Memory B cell (primary cell): ENCODE measurements around the gene NPAT.
A peak's percentile ranks its signal among the peaks of the same experiment; 100 is the strongest.
"Not testable (repeated sequence)": the region's sequence is repeated elsewhere in the genome, so short reads cannot be mapped to it uniquely, and the experiment has no call there.

Source experiments
- ATAC-seq: fragments of 150-1000 bp; cut with Tn5 transposase; 2 replicates; pipeline ENCODE4 v1.10.0; 2021; ENCODE audit warnings: low read depth, mild to moderate bottlenecking, moderate library complexity
- DNase-seq, 2 donors: peaks; one replicate each; pipeline ENCODE4 v3.0.0; 2022; ENCODE audit warnings: low spot score in 2 of 2
- H3K27ac Mint-ChIP-seq: one replicate; pipeline ENCODE4 v1.8.0; 2022; ENCODE audit warnings: mild to moderate bottlenecking, moderate library complexity, mixed read lengths
- H3K27me3 Mint-ChIP-seq: one replicate; pipeline ENCODE4 v1.8.0; 2022; ENCODE audit warnings: mixed read lengths
- H3K36me3 Mint-ChIP-seq: one replicate; pipeline ENCODE4 v1.8.0; 2022; ENCODE audit warnings: mild to moderate bottlenecking, mixed read lengths
- H3K4me1 Mint-ChIP-seq: one replicate; pipeline ENCODE4 v1.8.0; 2022; ENCODE audit warnings: mixed read lengths
- H3K4me3 Mint-ChIP-seq: one replicate; pipeline ENCODE4 v1.8.0; 2022; ENCODE audit warnings: mild to moderate bottlenecking, moderate library complexity, mixed read lengths
- H3K9me3 Mint-ChIP-seq: one replicate; pipeline ENCODE4 v1.8.0; 2022; ENCODE audit warnings: mixed read lengths

The NPAT gene

DNA sequence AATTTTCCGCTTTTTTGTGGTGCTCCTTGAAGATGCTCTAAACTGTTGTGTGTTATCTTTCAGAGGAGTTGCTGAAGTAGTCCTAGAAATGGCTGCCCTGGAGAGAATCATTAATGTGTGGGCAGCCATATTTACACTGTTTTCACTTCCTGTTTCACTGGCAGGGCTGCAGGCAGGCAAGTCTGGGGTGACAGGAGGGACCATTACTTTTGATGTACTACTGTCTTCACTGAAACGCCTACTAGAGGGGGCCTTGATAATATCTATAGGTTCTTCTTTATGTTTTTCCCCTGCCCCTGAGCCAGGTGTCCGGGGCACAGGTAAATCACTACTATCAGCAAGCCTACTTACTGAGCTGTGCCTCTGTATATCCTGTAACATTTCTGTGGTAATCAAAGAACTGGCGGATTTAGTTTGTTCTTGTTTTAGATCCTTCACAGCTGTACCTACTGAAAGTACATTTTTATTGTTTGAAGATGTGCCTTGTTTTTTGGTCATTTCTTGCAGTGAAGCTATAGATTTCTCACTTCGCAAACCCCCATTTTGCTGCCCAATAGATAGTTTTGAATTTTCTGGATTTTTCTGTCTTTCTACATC lies 61.4 kb downstream of the NPAT start:
- Mint-ChIP-seq H3K4me1 (peaks cover 8% of the 10 kb centered on the region), H3K27me3 (no peaks in the 10 kb centered on the region), H3K27ac (peak overlapping the region; percentile 90), H3K9me3 (no peaks in the 10 kb centered on the region), H3K36me3 (peaks cover 10% of the 10 kb centered on the region), H3K4me3 (no peak overlapping the region)
- peak; percentile 100 for ATAC-seq
- peak; percentile 25 to 51 for DNase-seq

DNA sequence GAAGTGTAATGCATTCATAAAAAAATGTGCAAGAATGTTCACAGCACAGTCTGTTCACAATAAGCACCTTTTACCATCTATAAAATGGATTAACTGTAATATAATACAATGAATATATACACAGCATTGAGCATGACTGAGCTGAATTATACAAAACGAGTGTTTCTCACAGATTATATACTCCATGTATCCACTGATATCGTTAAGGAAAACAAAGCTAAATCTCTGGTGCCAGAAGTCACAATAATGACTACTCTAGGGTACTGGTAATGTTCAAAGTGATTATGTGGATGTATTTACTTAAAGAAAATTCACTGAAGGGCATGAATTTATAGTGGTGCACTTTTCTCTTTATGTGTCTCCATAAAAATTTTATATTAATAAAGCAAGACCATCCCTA lies 67.8 kb downstream of the NPAT start:
- ATAC-seq (no peak), DNase-seq (no peak)
- no peaks in the 10 kb centered on the region for H3K9me3 Mint-ChIP-seq
- peaks cover 14% of the 10 kb centered on the region for H3K36me3 Mint-ChIP-seq
- no peaks in the 10 kb centered on the region for H3K27me3 Mint-ChIP-seq
- H3K4me1 Mint-ChIP-seq, result no peaks in the 10 kb centered on the region
- H3K4me3 Mint-ChIP-seq, result no peak overlapping the region
- H3K27ac Mint-ChIP-seq, result no peak overlapping the region

DNA sequence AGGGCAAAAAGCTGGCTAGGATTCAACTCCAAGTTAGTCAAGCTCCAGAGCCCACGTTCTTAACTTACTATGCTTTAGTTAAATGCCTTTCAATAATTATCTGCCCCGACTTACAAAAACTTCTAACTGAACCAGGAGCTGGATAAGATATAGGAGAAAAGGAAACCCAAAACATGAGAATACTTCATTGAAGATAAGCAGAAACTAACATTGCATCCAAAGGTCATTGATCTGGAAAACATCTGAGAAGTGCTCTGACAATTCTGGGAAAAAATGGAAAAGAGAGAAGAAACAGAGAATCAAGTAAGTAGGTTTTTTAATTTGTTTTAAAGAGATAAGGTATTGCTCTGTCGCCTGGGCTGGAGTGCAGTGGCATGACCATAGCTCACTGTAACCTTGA lies 73.9 kb downstream of the NPAT start:
- H3K36me3 Mint-ChIP-seq, result peaks cover 20% of the 10 kb centered on the region
- H3K4me3 Mint-ChIP-seq, result no peak overlapping the region
- H3K27ac Mint-ChIP-seq, result peak overlapping the region; percentile 58
- ATAC-seq, result no peak
- no peaks in the 10 kb centered on the region for H3K27me3 Mint-ChIP-seq
- no peaks in the 10 kb centered on the region for H3K4me1 Mint-ChIP-seq
- H3K9me3 Mint-ChIP-seq, result no peaks in the 10 kb centered on the region
- DNase-seq, result no peak

DNA sequence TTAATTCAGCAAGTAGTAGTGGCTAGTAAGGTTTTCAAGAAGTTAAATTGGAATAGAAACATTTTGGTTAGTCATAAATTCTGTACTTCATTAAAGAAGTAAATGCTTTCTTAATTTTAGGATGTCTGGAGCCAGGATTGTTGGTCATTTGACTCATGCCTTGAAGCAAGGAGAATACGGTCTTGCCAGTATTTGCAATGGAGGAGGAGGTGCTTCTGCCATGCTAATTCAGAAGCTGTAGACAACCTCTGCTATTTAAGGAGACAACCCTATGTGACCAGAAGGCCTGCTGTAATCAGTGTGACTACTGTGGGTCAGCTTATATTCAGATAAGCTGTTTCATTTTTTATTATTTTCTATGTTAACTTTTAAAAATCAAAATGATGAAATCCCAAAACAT lies 75.3 kb downstream of the NPAT start:
- H3K36me3 Mint-ChIP-seq, result peaks cover 24% of the 10 kb centered on the region
- no peak for ATAC-seq
- H3K9me3 Mint-ChIP-seq, result no peaks in the 10 kb centered on the region
- no peak for DNase-seq
- no peak overlapping the region for H3K27ac Mint-ChIP-seq
- no peak overlapping the region for H3K4me3 Mint-ChIP-seq
- H3K27me3 Mint-ChIP-seq, result no peaks in the 10 kb centered on the region
- no peaks in the 10 kb centered on the region for H3K4me1 Mint-ChIP-seq

DNA sequence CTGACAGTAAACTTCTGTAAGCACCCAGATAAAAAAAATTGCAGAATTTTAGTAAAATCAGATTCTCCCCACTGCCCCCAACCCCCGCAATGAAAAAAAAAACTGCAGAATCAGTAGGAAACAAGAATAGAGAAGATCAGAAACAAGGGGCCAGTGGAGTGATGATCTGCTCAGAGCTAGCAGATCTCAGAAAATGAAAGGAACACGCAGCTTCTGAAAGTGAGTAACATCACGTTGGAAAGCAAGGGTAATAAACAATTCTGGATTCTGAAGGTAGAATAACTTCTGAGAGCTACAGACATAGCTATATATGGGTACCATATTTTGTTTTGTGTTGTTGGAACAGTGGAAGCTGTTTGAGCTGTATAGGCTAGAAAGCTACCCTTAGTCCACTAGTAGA lies 77.8 kb downstream of the NPAT start:
- Mint-ChIP-seq H3K9me3 (no peaks in the 10 kb centered on the region), H3K27me3 (no peaks in the 10 kb centered on the region), H3K4me3 (no peak overlapping the region), H3K27ac (no peak overlapping the region), H3K4me1 (no peaks in the 10 kb centered on the region), H3K36me3 (peaks cover 31% of the 10 kb centered on the region)
- DNase-seq (no peak), ATAC-seq (no peak)

DNA sequence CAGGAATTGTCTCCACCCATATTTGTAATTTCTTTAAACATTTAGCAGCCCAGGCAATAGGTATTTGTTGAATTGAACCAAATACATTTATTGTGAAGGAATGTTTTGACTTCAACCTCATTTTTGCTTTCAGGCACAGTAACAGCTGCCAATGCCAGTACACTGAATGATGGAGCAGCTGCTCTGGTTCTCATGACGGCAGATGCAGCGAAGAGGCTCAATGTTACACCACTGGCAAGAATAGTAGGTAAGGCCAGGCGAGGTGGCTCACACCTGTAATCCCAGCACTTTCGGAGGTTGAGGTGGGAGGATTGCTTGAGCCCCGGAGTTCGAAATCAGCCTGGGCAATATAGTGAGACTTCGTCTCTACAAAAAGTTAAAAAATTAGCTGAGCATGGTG lies 80.1 kb downstream of the NPAT start:
- H3K4me1 Mint-ChIP-seq, result peaks cover under 1% of the 10 kb centered on the region
- no peak for DNase-seq
- peaks cover 25% of the 10 kb centered on the region for H3K36me3 Mint-ChIP-seq
- no peak for ATAC-seq
- no peaks in the 10 kb centered on the region for H3K9me3 Mint-ChIP-seq
- no peaks in the 10 kb centered on the region for H3K27me3 Mint-ChIP-seq
- no peak overlapping the region for H3K27ac Mint-ChIP-seq
- H3K4me3 Mint-ChIP-seq, result no peak overlapping the region

DNA sequence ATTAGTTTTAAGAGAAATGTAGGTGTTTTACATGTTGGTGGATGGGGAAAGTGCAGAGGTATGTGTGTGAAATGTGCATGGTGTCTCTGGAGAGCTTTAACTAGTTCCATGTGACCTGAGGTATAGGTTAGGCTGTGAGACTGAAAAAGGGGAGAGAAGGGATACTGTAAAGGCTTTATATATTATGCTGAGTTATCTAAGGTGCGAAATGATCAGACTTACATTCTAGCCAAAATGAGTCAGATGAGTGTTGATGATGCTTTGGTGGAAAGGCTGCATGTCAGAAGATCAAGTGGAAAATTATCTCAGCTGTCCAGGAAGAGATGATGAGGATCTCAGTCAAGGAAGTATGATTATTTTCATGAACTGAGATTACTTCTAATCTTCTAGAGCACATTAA lies 85.2 kb downstream of the NPAT start:
- DNase-seq, result no peak
- Mint-ChIP-seq H3K4me3 (no peak overlapping the region), H3K9me3 (no peaks in the 10 kb centered on the region), H3K27ac (peak overlapping the region; percentile 4), H3K36me3 (peaks cover 24% of the 10 kb centered on the region), H3K4me1 (peaks cover 4% of the 10 kb centered on the region), H3K27me3 (no peaks in the 10 kb centered on the region)
- no peak for ATAC-seq

DNA sequence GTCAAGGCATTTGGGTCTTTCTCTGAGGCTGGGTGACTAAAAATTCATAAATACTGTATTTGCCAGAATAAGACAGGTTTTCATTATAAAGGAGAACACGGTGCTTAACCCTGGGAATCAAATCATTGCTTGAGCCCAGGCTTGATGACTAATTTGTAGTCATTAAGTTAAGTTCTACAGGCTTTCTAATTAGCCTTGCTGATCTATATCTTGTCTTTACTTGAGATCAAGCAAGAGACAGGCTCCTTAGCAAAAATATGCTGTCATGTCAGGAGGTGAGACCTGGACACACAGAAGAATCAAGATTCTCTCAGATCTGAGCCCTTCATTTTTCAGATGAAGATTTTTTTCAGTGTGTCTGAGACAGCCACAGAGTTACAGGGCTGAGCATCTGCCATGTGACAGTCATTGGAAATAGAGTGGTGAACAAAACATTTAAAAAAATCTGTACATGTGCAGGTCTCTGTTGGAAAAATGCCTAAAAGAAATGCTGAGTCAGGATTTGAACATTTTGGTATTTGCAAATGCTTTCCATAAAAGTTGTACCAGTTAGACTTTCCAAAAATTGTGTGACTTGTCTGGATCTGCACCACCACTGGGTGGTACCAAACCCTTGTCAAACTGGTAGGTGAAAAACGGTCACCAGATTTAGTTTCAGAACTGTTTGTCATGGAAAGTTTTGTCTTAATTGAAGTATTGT lies 86.4 kb downstream of the NPAT start:
- peak overlapping the region; percentile 65 for H3K27ac Mint-ChIP-seq
- H3K9me3 Mint-ChIP-seq, result no peaks in the 10 kb centered on the region
- ATAC-seq (peak; percentile 42), DNase-seq (no peak)
- H3K27me3 Mint-ChIP-seq, result no peaks in the 10 kb centered on the region
- peaks cover 4% of the 10 kb centered on the region for H3K4me1 Mint-ChIP-seq
- no peak overlapping the region for H3K4me3 Mint-ChIP-seq
- peaks cover 22% of the 10 kb centered on the region for H3K36me3 Mint-ChIP-seq

DNA sequence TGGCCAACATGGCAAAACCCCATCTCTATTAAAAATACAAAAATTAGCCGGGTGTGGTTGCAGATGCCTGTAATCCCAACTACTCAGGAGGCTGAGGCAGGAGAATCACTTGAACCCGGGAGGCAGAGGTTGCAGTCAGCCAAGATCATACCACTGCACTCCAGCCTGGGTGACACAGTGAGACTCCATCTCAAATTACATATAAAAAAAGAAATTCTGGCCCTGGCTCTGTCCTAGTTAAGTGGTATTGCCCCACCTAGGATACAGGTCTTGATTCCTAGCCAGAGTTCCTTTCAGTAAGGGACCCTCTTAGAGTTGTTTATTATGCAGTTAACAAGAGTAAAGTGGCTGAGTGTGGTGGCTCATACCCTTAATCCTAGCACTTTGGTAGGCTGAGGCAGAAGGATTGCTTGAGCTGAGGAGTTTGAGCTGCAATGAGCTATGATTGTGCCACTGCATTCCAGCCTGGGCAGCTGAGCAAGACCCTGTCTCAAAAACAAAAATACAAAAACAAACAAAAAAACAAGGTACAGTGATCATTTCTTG lies 89.4 kb downstream of the NPAT start:
- not testable (repeated sequence) for H3K4me3 Mint-ChIP-seq, H3K4me1 Mint-ChIP-seq, H3K27ac Mint-ChIP-seq, H3K27me3 Mint-ChIP-seq, H3K9me3 Mint-ChIP-seq, ATAC-seq, DNase-seq
- H3K36me3 Mint-ChIP-seq, result peaks cover 14% of the 10 kb centered on the region

DNA sequence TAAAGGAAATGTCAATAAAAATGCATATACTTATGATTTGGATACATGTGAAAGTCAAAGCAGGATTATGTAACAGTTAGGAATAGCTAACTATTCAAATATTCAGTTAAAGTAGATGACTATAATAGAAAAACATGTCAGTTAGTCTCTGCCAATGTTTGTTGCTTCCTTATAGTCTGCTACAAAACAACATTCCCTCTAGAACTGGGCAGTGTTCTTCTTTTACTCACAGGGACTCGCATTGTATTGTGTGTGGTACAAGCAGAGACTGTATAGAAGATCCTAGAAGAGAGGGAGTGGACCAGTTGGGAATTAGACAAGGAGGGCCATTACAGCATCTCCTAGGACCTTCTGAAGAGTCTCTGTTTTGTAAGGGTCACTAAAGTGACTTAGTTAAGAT lies 90.4 kb downstream of the NPAT start:
- Mint-ChIP-seq H3K27me3 (no peaks in the 10 kb centered on the region), H3K9me3 (no peaks in the 10 kb centered on the region), H3K4me3 (no peak overlapping the region), H3K36me3 (peaks cover 9% of the 10 kb centered on the region), H3K27ac (no peak overlapping the region), H3K4me1 (peaks cover 2% of the 10 kb centered on the region)
- ATAC-seq, result no peak
- no peak for DNase-seq

DNA sequence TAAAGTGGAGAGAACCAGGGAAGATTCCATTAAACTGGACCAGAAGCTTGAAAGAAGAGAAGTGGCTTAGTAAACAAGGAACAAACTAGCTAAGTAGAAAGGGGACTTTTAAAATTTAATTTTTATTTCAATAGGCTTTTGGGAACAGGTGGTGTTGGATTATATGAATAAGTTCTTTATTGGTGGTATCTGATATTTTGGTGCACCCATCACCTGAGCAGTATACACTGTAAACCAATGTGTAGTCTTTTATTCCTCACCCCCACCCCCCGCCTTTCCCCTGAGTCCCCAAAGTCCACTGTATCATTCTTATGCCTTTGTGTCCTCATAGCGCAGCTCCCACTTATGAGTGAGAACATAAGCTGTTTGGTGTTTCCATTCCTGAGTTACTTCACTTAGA lies 93.7 kb downstream of the NPAT start:
- H3K27me3 Mint-ChIP-seq, result no peaks in the 10 kb centered on the region

DNA sequence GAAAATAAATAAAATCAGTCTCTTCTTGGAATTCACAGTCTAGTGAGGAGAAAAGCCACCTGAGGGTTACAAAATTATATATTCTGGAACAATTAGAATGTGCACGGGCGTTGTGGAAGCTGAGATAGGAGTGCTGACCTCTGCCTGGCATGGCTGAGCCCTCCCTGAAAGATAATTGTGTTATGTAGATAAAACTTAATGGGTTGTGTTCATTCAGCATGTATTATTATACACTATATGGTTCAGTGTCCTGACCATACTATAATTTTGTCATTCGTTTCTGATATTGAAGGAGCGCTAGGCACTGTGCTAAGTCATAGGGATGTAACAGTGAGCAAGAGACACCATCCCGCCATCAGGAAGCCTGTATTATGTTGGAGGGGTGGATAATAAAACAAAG lies 97.3 kb downstream of the NPAT start:
- H3K4me1 Mint-ChIP-seq, result peaks cover 32% of the 10 kb centered on the region
- no peak overlapping the region for H3K4me3 Mint-ChIP-seq
- ATAC-seq (no peak), DNase-seq (no peak)
- H3K27ac Mint-ChIP-seq, result peak overlapping the region; percentile 67
- H3K27me3 Mint-ChIP-seq, result no peaks in the 10 kb centered on the region
- no peaks in the 10 kb centered on the region for H3K9me3 Mint-ChIP-seq
- peaks cover 9% of the 10 kb centered on the region for H3K36me3 Mint-ChIP-seq

More for the DNA sequence above, 93.7 kb downstream of the NPAT start:
- no peak for DNase-seq
- H3K9me3 Mint-ChIP-seq, result no peaks in the 10 kb centered on the region
- H3K36me3 Mint-ChIP-seq, result peaks cover 9% of the 10 kb centered on the region
- peaks cover 18% of the 10 kb centered on the region for H3K4me1 Mint-ChIP-seq
- H3K27ac Mint-ChIP-seq, result no peak overlapping the region
- ATAC-seq, result no peak
- no peak overlapping the region for H3K4me3 Mint-ChIP-seq

DNA sequence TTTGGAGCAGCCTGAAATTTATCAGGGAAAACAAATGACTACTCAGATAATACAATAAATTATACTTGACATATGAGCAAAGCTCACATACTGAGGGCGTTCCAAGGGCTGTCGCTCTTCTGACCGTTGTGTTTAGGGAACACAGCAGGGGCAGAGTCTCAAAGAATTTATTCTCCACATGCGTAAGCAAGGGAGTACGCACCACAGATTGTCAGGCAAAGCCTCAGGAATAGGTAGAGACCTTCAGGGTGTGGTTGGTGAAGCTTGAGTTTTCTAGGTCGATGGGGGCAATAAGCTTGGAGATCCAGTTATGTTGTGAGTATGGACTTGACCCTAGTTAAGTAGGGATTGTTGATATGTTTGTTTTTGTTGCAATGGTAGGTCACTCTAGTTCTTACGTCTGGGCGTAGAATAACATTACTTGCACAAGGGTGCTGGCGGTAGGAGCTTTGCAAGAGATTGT lies 100.2 kb downstream of the NPAT start:
- peak overlapping the region; percentile 92 for H3K4me3 Mint-ChIP-seq
- ATAC-seq (no peak), DNase-seq (no peak)
- no peaks in the 10 kb centered on the region for H3K9me3 Mint-ChIP-seq
- H3K27ac Mint-ChIP-seq, result peak overlapping the region; percentile 68
- H3K27me3 Mint-ChIP-seq, result no peaks in the 10 kb centered on the region
- peaks cover 6% of the 10 kb centered on the region for H3K36me3 Mint-ChIP-seq
- H3K4me1 Mint-ChIP-seq, result peaks cover 30% of the 10 kb centered on the region

DNA sequence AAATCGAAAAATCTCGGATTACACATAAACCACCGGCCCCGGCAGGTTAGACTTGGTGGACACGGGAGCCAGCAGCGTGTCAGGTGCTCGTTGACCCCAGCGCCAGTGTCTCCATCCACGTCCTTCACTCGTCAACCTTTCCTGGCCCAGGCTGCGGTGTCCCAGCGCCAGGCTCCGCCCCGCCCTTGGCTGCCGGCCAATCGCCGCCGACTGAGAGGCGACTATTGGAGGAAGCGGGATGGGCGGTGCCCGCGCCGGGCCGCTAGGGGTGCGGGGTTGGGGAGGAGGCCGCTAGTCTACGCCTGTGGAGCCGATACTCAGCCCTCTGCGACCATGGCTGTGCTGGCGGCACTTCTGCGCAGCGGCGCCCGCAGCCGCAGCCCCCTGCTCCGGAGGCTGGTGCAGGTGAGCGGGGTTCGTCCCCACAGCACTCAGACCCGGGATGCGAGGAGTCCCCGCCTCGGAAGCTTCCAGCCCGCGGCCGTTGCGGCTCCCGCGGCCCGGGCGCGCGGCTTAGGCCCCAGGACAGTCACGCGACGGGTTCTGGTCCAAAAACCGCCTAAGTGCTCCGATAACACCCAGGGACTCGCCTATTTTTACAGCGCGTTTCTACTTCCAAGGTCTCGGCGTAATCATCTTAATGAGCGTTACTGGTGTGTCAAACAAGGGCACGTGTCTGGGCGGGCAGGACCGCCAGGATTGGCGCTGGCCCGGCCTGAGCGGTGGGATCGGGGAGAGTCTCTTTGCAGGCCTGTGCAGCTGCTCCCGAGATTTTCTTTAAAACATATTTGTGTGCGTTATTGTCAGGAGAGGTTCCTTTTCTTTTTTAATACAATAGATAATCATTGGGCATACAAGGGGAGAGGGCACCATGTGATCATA lies 100.9 kb downstream of the NPAT start, which contains the start of gene ACAT1:
Gene ACAT1 (plus strand): TSS at position 294 of the 882 bp plus-strand sequence. CDS start 40 bp downstream, at position 334.
- Mint-ChIP-seq H3K36me3 (peaks cover 6% of the 10 kb centered on the region), H3K4me3 (peak within 1 kb of the TSS; percentile 92), H3K27me3 (no peaks in the 10 kb centered on the region), H3K4me1 (peaks cover 30% of the 10 kb centered on the region), H3K27ac (peak within 1 kb of the TSS; percentile 68), H3K9me3 (no peaks in the 10 kb centered on the region)
- ATAC-seq, result peak; percentile 98
- DNase-seq, result peak; percentile 92
